ENCODE data around the gene FAM131A.
A peak's percentile ranks its signal among the peaks of the same experiment; 100 is the strongest.

Gene FAM131A

DNA sequence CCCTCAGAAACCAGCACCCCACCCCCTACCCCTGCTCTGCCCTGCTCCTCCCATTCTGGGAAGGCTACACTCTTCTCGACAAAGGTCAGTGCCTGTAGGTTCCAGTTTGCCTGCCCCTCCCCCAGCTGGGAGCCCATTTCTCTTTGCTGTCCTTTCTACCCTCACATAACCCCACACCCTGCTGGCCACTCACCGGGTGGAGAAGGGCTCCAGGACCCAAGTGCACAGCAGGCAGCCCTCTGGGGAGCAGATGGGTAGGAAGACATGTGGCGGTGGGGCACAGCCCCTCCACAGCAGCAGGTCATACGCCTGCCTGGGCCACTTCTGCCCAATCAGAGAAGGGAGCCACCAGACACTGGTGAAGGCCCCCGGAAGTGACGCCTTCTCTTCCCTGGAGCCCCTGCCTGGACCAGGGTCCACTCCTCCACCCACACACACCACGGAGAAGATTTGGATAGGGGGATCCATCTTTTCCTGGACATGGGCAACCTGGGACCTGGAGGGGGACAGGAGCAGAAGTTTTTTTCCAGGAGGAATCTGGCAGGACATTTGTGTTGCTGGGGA lies 40.6 kb downstream of the FAM131A start, which contains the start of gene THPO:
Gene THPO, minus strand, starts transcription at position 326 of the 564 bp plus-strand sequence. CDS start 1,948 bp downstream, outside the sequence.
- peak; percentile 94 for DNase-seq (ENCODE audit: low spot score)

DNA sequence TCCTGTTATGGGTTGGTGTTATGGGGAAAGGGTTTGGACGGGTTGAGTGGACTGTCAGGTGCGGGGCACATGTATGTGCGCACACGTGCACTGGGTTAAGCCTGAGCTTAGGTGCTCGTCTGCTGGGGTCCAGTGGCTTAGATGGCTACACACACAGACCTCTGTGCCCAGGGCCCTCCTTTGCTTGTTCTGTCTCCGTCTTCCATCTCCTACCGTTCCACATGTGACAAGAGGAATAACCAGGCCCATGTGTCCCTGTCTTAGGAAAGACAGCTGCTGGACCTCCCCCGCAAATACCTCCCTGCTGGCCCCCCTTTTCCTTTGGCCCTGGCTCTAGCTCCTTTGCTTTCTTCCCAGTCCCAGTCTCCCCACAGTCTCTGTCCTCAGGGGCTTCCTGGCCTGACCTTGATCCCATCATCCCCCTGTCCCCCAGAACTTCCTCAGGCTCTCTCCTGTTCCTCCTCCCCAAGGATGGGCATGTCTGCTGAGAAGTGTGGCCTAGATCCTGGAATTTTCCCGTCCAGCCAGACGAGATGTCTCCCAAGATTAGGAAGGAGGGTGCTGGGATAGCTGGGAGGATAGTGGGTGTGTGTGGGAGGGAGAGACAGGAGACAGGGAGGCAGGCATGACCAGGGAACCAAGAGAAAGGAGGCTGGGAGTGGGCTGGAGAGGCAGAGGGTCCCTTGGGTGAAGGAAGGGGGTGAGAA lies 41.4 kb downstream of the FAM131A start:
- no peak for DNase-seq (ENCODE audit: low spot score)

DNA sequence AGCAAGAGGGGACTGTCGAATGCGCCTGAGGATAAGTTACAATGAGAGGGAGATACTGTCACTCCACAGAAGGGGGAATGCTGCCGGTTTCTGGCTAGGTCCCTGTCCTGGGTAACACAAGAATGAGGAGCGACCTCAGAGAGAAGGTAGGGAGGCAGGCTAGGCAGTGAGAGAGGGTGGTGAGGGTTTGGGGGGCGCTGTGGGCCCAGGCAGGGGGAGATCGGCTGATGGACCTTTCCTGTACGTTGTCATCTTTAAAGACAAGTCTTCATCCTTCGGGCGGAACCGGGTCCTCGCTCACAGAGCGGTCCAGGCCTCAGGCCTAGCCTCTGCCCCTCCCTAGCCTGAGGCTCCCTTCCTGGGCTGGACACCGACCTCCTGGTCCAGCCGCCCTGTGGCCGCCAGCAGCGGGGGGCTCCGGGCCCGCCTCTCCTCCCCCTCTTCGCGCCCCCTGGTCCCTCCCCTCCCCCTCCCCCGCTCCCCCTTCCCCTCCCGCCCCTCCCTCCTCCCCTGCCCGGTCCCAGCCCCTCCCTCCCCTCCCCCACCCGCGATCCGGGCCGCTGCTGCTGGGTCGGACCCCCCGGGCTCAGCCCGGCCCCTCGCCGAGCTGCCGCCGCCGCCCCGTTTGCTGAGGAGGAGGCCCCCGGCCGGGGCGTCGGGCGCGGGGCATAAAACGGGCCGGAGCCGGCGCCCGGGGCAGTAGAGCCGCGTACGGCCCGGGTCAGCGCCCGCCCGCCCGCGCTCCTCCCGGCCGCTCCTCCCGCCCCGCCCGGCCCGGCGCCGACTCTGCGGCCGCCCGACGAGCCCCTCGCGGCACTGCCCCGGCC lies 42.2 kb downstream of the FAM131A start, which contains the start of gene CHRD:
Gene CHRD, plus strand, starts transcription at position 697 of the 827 bp plus-strand sequence. CDS start 265 bp downstream, outside the sequence.
- peak; percentile 43 for DNase-seq (ENCODE audit: low spot score)

DNA sequence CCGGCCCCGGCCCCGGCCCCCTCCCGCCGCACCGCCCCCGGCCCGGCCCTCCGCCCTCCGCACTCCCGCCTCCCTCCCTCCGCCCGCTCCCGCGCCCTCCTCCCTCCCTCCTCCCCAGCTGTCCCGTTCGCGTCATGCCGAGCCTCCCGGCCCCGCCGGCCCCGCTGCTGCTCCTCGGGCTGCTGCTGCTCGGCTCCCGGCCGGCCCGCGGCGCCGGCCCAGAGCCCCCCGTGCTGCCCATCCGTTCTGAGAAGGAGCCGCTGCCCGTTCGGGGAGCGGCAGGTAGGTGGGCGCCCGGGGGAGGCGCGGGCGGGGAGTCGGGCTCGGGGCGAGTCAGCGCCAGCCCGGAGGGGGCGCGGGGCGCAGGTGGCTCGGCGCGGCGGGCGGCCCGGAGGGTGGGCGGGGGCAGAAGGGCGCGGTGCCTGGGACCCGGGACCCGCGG lies 42.8 kb downstream of the FAM131A start:
- DNase-seq (ENCODE audit: low spot score): peak; percentile 82

DNA sequence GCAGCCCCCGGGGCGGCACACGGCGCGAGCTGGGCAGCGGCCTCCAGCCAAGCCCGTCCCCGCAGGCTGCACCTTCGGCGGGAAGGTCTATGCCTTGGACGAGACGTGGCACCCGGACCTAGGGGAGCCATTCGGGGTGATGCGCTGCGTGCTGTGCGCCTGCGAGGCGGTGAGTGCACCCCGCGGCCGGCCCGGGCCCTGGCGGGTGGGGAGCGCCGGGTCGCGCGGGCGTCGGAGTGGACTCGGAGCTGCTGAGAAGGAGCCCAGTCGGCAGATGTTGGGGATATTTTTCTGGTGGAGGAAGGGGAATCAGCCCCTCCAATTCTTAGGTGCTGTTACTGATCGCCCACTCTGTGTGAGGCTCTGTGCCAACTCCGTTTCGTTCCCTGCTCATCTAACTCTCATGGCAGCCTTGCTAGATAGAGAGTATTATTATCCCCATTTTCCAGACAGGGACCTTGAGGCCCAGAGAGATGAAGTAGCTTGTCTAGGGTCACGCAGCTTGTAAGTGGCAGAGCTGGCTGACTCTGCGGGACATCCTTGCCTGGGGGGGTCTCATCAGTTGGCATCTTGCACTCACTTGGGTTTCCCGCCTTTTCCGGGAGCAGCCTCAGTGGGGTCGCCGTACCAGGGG lies 43.3 kb downstream of the FAM131A start:
- peak; percentile 47 for DNase-seq (ENCODE audit: low spot score)

DNA sequence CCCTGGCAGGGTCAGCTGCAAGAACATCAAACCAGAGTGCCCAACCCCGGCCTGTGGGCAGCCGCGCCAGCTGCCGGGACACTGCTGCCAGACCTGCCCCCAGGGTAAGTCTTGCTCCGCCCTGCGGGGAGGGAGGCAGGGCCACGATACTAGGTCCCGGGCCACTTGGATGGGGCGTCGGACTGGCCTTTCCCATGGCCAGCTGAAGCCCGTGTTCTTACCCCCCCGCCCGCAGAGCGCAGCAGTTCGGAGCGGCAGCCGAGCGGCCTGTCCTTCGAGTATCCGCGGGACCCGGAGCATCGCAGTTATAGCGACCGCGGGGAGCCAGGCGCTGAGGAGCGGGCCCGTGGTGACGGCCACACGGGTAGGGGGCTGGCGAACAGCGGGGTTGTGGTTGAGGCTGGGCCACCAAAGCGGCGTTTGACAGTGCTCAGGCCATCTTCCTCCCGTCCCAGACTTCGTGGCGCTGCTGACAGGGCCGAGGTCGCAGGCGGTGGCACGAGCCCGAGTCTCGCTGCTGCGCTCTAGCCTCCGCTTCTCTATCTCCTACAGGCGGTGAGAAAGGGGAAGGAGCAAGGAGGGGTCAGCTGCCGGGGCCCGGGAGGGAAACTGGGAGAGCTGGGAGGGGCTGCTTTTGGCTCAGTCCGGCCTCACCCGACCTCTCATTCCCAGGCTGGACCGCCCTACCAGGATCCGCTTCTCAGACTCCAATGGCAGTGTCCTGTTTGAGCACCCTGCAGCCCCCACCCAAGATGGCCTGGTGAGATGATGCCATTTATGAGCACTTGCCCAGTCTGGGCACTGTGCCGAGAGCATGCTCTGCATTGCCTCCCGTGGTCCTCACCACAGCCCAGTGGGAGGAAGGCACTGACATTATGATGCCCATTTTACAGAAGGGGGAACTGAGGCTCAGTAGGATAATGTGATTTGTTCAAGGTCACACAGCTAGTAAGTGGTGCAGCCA lies 44.1 kb downstream of the FAM131A start:
- no peak for DNase-seq (ENCODE audit: low spot score)

DNA sequence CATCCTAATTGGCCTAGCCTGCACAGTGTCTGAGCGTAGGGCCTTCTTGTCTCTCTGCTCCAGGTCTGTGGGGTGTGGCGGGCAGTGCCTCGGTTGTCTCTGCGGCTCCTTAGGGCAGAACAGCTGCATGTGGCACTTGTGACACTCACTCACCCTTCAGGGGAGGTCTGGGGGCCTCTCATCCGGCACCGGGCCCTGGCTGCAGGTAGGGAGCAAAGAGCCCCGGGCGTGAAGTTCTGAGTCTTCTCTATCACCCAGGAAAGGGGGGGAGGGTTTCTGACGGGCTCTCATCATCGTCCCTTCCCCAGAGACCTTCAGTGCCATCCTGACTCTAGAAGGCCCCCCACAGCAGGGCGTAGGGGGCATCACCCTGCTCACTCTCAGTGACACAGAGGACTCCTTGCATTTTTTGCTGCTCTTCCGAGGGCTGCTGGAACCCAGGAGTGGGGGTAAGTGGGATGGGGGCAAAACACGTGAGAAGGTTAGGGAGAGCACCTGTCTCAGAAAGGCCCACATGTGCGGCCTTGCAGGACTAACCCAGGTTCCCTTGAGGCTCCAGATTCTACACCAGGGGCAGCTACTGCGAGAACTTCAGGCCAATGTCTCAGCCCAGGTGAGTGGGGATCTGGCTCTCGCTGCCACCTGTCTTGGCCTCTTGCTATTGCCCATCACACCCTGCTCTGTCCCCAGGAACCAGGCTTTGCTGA lies 45.1 kb downstream of the FAM131A start:
- no peak for DNase-seq (ENCODE audit: low spot score)

DNA sequence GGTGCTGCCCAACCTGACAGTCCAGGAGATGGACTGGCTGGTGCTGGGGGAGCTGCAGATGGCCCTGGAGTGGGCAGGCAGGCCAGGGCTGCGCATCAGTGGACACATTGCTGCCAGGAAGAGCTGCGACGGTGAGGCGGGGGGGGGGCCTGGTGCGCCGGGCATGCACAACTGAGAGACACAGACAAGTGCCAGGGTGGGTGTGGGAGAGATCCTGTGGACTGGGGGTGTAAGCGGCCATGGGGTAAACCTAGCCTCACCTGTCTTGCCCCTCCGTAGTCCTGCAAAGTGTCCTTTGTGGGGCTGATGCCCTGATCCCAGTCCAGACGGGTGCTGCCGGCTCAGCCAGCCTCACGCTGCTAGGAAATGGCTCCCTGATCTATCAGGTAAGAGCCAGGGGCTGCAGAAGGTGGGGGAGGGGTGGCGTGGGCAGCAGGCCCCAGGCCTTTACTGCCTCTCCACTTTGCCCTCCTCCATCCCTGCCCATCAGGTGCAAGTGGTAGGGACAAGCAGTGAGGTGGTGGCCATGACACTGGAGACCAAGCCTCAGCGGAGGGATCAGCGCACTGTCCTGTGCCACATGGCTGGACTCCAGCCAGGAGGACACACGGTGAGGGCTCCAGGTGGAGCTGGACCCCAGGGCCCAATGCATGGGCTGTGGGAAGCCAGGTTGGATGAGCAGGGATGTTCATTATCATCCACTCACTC lies 45.8 kb downstream of the FAM131A start:
- DNase-seq (ENCODE audit: low spot score): no peak

DNA sequence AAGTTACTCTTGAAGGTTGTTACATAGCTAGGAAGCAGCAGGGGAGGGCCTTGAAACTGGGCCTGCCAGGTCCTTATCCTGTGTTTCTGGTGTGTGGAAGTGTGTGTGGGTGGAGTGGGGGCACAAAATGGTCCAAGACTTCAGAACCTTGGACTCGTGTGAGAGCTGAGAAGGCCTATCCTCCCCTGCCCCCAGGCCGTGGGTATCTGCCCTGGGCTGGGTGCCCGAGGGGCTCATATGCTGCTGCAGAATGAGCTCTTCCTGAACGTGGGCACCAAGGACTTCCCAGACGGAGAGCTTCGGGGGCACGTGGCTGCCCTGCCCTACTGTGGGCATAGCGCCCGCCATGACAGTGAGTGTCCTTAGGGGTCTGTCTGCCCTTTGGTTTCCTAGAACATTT lies 46.9 kb downstream of the FAM131A start:
- no peak for DNase-seq (ENCODE audit: low spot score)

DNA sequence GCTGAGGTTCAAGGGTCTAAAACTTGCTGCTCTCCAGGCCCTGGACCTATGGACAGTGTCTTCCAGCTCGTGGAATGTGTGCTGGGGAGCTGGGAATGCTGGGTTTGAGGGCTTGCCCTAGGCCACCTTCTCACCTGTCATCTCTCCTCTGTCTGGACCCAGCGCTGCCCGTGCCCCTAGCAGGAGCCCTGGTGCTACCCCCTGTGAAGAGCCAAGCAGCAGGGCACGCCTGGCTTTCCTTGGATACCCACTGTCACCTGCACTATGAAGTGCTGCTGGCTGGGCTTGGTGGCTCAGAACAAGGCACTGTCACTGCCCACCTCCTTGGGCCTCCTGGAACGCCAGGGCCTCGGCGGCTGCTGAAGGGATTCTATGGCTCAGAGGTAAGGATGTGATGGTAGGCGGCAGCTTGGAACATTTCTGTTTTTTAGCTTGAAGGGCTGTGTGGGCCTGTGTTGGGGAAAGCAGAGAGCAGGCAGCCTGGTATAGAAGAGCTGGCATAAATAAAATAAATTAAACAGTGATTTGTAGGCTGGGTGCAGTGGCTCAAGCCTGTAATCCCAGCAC lies 47.5 kb downstream of the FAM131A start:
- no peak for DNase-seq (ENCODE audit: low spot score)

DNA sequence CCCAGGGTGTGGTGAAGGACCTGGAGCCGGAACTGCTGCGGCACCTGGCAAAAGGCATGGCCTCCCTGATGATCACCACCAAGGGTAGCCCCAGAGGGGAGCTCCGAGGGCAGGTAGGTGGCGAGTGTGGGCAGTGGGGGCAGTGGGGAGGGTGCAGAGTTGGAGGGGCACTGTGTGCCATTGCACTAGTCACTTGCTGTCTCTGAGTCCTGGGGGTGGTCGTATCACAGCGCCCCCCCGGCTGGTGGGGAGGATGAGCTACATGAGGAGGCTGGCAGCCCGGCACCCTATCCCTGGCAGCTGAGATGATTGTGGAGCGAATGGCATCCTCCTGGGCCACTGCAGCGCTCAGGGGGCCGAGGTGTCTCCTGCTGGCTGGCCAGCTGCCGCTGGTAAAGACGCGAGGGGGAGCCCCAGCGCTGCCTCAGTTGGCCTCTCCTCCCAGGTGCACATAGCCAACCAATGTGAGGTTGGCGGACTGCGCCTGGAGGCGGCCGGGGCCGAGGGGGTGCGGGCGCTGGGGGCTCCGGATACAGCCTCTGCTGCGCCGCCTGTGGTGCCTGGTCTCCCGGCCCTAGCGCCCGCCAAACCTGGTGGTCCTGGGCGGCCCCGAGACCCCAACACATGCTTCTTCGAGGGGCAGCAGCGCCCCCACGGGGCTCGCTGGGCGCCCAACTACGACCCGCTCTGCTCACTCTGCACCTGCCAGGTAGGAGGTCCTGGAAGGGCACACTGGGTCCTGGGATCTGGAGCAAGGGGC lies 48.8 kb downstream of the FAM131A start:
- DNase-seq (ENCODE audit: low spot score): no peak

DNA sequence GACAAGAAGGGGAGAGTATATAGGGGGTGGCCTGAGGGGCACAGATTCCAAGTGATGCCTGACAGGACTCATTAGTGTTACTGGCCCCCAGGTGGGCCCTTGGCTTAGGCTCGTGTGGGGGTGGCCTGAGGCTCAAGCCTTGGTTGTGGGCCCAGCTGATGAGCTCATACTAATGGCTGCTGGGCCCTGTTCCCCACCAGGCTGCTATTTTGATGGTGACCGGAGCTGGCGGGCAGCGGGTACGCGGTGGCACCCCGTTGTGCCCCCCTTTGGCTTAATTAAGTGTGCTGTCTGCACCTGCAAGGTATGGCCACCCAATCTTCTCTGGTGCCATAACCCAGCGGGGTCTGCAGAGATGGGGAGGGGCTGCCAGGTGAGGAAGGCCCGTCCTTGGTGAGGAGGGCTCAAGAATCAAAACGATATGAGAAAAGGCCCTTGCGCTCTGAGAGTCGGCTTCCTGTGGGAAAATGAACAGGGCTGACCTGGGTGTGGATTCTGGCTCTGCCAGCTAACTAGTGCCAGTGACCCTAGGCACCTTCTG lies 49.8 kb downstream of the FAM131A start:
- DNase-seq (ENCODE audit: low spot score): no peak

DNA sequence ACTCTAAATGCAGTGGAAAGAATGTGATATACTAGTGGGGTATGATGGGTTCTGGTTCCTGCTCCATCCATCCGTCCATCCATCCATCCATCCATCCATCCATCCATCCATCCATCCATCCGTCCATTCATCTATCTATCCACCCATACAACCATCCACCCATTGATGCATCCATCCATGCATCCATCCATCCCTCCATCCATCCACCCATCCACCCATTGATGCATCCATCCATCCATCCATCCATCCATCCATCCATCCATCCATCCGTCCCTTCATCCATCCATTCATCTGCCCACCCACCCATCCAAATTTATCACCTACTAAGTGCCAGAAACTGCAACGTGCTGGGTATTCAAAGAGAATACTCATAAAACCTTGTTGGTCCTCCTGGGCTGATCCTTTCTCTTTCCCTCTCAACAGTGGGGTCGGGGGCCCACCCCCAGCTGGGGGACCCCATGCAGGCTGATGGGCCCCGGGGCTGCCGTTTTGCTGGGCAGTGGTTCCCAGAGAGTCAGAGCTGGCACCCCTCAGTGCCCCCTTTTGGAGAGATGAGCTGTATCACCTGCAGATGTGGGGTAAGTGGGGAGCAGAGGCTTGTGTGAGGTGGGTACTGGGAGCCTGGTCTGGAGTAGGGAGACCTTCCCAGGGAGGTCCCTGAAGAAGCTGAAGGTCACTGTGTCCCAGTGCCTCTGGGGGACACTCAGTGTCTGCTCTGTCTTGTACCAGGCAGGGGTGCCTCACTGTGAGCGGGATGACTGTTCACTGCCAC lies 51.0 kb downstream of the FAM131A start:
- no peak for DNase-seq (ENCODE audit: low spot score)

DNA sequence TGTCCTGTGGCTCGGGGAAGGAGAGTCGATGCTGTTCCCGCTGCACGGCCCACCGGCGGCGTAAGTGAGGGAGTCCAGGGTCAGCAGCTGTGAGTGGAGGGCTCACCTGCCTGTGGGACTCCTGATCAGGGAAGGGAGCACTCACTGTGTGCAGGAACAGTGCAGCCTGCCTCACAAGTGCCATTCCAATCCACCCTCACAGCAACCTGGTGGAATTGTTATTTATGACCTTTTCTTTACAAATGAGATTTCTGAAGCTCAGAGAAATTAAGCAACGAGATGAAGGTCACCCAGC lies 51.5 kb downstream of the FAM131A start:
- no peak for DNase-seq (ENCODE audit: low spot score)

DNA sequence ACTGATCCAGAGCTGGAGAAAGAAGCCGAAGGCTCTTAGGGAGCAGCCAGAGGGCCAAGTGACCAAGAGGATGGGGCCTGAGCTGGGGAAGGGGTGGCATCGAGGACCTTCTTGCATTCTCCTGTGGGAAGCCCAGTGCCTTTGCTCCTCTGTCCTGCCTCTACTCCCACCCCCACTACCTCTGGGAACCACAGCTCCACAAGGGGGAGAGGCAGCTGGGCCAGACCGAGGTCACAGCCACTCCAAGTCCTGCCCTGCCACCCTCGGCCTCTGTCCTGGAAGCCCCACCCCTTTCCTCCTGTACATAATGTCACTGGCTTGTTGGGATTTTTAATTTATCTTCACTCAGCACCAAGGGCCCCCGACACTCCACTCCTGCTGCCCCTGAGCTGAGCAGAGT lies 52.0 kb downstream of the FAM131A start:
- DNase-seq (ENCODE audit: low spot score): no peak

DNA sequence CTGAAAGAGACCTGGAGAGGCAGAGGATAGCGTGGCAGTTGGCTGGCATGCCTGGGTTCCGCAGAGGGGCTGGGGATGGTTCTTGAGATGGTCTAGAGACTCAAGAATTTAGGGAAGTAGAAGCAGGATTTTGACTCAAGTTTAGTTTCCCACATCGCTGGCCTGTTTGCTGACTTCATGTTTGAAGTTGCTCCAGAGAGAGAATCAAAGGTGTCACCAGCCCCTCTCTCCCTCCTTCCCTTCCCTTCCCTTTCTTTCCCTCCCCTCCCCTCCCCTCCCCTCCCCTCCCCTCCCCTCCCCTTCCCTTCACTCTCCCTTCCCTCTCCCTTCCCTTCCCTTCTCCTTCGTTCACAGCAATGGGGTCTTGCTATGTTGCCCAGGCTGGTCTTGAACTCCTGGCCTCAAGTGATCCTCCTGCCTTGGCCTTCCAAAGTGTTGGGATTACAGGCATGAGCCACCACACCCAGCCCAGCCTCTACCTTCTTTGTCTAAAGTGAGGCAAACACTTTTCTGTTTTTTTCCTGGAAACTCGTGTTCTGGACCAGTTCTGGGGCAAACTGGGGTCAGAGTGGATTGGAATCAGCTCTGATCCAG lies 52.6 kb downstream of the FAM131A start:
- DNase-seq (ENCODE audit: low spot score): no peak

DNA sequence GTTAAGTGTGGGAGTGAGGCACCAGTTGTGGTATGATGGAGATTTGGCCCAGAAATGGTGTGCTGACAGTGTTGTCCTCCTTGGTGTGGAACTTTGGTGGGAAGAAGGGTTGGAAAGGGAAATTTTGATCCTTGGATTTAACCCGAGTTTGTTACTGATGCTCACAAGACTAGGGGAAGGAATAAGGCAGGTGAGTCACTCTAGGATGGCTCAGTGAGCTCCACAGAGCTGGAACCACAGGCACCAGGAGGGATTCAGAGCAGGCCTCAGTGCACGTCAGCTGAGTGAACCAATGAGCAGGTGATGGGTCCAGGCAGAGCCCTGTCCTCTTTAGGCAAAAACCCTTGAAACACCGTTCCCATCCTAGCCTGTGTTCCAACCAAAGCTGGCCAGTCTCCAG lies 53.9 kb downstream of the FAM131A start:
- DNase-seq (ENCODE audit: low spot score): no peak

DNA sequence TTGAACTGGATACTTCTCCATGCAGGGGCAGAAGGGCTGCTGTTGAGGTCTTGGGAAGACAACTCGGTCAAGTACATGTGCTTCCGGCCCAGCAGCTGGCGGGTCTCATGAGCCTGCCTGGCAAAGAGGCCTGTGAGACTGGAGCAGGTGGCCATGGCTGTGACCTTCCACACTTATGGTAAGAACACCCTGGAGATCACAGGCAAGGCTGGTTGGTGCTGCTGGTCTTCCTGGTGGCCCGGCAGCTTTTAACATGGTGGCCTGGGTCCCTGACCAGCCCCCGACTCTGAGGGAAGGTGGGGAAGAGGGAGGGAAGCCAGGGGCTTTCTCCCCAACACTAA lies 57.9 kb downstream of the FAM131A start:
- no peak for DNase-seq (ENCODE audit: low spot score)

Data from HuH-7 (cell line).